Neuronal stem cell (in vitro differentiated cells): Measurements from ENCODE around the gene UCMA.
A peak's percentile ranks its signal among the peaks of the same experiment; 100 is the strongest.

Source experiments
- DNase-seq: peaks from one replicate; pipeline ENCODE4 v3.0.0-alpha.2; 2013; ENCODE audit warnings: low spot score
- H2AFZ ChIP-seq: one replicate; pipeline ENCODE4 v1.6.1; 2013; ENCODE audit warnings: mild to moderate bottlenecking, low read length, inconsistent platforms
- H2AK5ac ChIP-seq: 2 replicates; pipeline ENCODE4 v1.6.1; 2013; ENCODE audit warnings: low read depth, mild to moderate bottlenecking, inconsistent platforms, low read length, moderate library complexity, mixed read lengths
- H2BK120ac ChIP-seq: 2 replicates; pipeline ENCODE4 v1.6.1; 2013; ENCODE audit warnings: low read depth, mild to moderate bottlenecking, inconsistent platforms, low read length, moderate library complexity, mixed read lengths
- H2BK12ac ChIP-seq: one replicate; pipeline ENCODE4 v1.6.1; 2013; ENCODE audit warnings: low read length, inconsistent platforms
- H2BK15ac ChIP-seq: 2 replicates; pipeline ENCODE4 v1.6.1; 2013; ENCODE audit warnings: mild to moderate bottlenecking, low read length, inconsistent platforms, mixed read lengths
- H2BK5ac ChIP-seq: one replicate; pipeline ENCODE4 v1.6.1; 2013; ENCODE audit warnings: inconsistent platforms, mild to moderate bottlenecking, low read length, moderate library complexity
- H3K14ac ChIP-seq: one replicate; pipeline ENCODE4 v1.6.1; 2013; ENCODE audit warnings: low read length, inconsistent platforms
- H3K18ac ChIP-seq: 2 replicates; pipeline ENCODE4 v1.6.1; 2013; ENCODE audit warnings: low read length, inconsistent platforms
- H3K23ac ChIP-seq: 2 replicates; pipeline ENCODE4 v1.6.1; 2013; ENCODE audit warnings: low read depth, mild to moderate bottlenecking, mixed read lengths, low read length, inconsistent platforms; ENCODE audit not compliant: poor library complexity
- H3K27ac ChIP-seq: replicated peaks from 3 replicates; pipeline ENCODE4 v1.5.1; 2013; ENCODE audit warnings: low read length, inconsistent platforms
- H3K27me3 ChIP-seq, 3 experiments: 2 replicates each; pipeline ENCODE4 v1.6.1; 2013; ENCODE audit warnings: low read length in 3 of 3, mild to moderate bottlenecking in 2 of 3, inconsistent platforms in 1 of 3, low read depth in 1 of 3, mixed read lengths in 1 of 3, moderate library complexity in 1 of 3; ENCODE audit not compliant: control insufficient read depth in 3 of 3, insufficient read depth in 3 of 3
- H3K36me3 ChIP-seq, 2 donors: replicated peaks in 1 of 2; 2 replicates each; pipeline ENCODE4 v1.6.1; 2013; ENCODE audit warnings: low read length in 2 of 2; ENCODE audit not compliant: control insufficient read depth in 2 of 2, insufficient read depth in 2 of 2
- H3K4ac ChIP-seq: 2 replicates; pipeline ENCODE4 v1.6.1; 2013; ENCODE audit warnings: inconsistent platforms, mild to moderate bottlenecking, low read length, moderate library complexity
- H3K4me1 ChIP-seq, 2 donors: 1 replicate in 1 of 2; 2 replicates in 1 of 2; pipeline ENCODE4 v1.6.1; 2013; ENCODE audit warnings: low read length in 2 of 2, low read depth in 1 of 2; ENCODE audit not compliant: control insufficient read depth in 2 of 2, insufficient read depth in 1 of 2
- H3K4me2 ChIP-seq: one replicate; pipeline ENCODE4 v1.6.1; 2013; ENCODE audit warnings: mild to moderate bottlenecking, low read length, inconsistent platforms; ENCODE audit not compliant: insufficient read depth, poor library complexity, severe bottlenecking
- H3K4me3 ChIP-seq, 2 donors: 2 replicates each; pipeline ENCODE4 v1.5.1; 2013; ENCODE audit warnings: low read length in 2 of 2, mild to moderate bottlenecking in 2 of 2, inconsistent platforms in 1 of 2, moderate library complexity in 1 of 2
- H3K79me1 ChIP-seq: one replicate; pipeline ENCODE4 v1.6.1; 2013; ENCODE audit warnings: low read depth, mild to moderate bottlenecking, inconsistent platforms, low read length, moderate library complexity
- H3K9ac ChIP-seq: one replicate; pipeline ENCODE4 v1.6.1; 2013; ENCODE audit warnings: mild to moderate bottlenecking, low read depth, low read length, inconsistent platforms; ENCODE audit not compliant: poor library complexity
- H3K9me3 ChIP-seq, 2 donors: replicated peaks in 1 of 2; 2 replicates each; pipeline versions ENCODE3 to v1.6.1; 2013; ENCODE audit warnings: low read length in 2 of 2, mild to moderate bottlenecking in 2 of 2, inconsistent platforms in 1 of 2, low read depth in 1 of 2, mixed read lengths in 1 of 2, moderate library complexity in 1 of 2; ENCODE audit not compliant: control insufficient read depth in 2 of 2, insufficient read depth in 1 of 2
- H4K8ac ChIP-seq: one replicate; pipeline ENCODE4 v1.6.1; 2013; ENCODE audit warnings: low read depth, mild to moderate bottlenecking, inconsistent platforms, low read length, moderate library complexity
- H4K91ac ChIP-seq: one replicate; pipeline ENCODE4 v1.6.1; 2013; ENCODE audit warnings: low read length, low read depth, mild to moderate bottlenecking, inconsistent platforms; ENCODE audit not compliant: poor library complexity
- WGBS, 2 donors: extraction: QIAGEN DNeasy Blood & Tissue Kit; methylation state at CpG; one replicate each; pipeline ENCODE4 v1.1.7; 2013; ENCODE audit warnings: missing lambda C conversion rate in 2 of 2, mixed read lengths in 1 of 2; ENCODE audit not compliant: insufficient read length in 2 of 2, insufficient replicate concordance in 1 of 2; ENCODE audit errors: extremely low coverage in 2 of 2; 5-methylcytosine and 5-hydroxymethylcytosine counted together

UCMA gene

GRCh38 chr10:13231190-13231589 is 3.0 kb downstream of the UCMA start:
- H2BK12ac ChIP-seq: no peak overlapping the region
- DNase-seq: no peak
- no peaks in the 10 kb centered on the region for H3K79me1 ChIP-seq
- no CpG with 5 or more reads among the region's 9 CpGs for WGBS, 2 donors
- H3K4me3 ChIP-seq: peak overlapping the region in 1 of 2 donors; percentile 49
- no peak overlapping the region for H2BK5ac ChIP-seq
- H3K14ac ChIP-seq: no peak overlapping the region
- no peak overlapping the region for H2AFZ ChIP-seq
- no peak overlapping the region for H3K4ac ChIP-seq
- no peaks in the 10 kb centered on the region for H3K36me3 ChIP-seq
- no peak overlapping the region for H2AK5ac ChIP-seq
- no peak overlapping the region for H3K27ac ChIP-seq
- no peak overlapping the region for H3K23ac ChIP-seq
- H3K9me3 ChIP-seq: no peaks in the 10 kb centered on the region
- no peak overlapping the region for H3K18ac ChIP-seq
- H3K4me1 ChIP-seq: no peaks in the 10 kb centered on the region
- no peak overlapping the region for H2BK15ac ChIP-seq
- H2BK120ac ChIP-seq: no peak overlapping the region
- no peak overlapping the region for H3K4me2 ChIP-seq
- H3K9ac ChIP-seq: no peak overlapping the region
- peaks cover 0 to 5% (median 0%) of the 10 kb centered on the region in 3 experiments for H3K27me3 ChIP-seq
- H4K8ac ChIP-seq: no peak overlapping the region
- no peak overlapping the region for H4K91ac ChIP-seq

DNA sequence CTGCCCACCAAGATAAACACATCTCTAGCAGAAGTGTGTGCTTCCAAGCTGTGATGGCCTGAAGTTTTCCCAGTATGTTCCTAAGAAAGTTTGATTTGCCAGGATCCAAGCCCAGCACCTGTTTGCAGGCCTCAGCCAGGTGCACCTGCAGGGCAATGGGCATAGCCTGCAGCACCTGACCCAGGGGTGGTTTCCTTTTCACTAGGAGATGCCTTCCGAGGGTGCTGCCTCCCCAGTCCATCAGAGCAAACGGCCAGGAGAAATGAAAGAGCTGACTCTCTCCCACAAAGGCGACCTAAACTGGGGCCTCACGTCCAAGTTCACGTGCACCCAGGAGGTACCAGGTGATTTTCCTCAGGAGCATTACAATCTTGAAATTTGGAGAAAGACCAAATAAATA is 7.1 kb downstream of the UCMA start:
- peaks cover 0 to 2% (median 0%) of the 10 kb centered on the region in 3 experiments for H3K27me3 ChIP-seq
- H2AK5ac ChIP-seq: no peak overlapping the region
- no peaks in the 10 kb centered on the region for H3K36me3 ChIP-seq
- DNase-seq: no peak
- H3K18ac ChIP-seq: no peak overlapping the region
- H3K4ac ChIP-seq: no peak overlapping the region
- H2AFZ ChIP-seq: no peak overlapping the region
- H2BK15ac ChIP-seq: no peak overlapping the region
- no peak overlapping the region for H3K4me2 ChIP-seq
- H3K79me1 ChIP-seq: no peaks in the 10 kb centered on the region
- H2BK120ac ChIP-seq: no peak overlapping the region
- H3K27ac ChIP-seq: no peak overlapping the region
- H3K14ac ChIP-seq: no peak overlapping the region
- H2BK5ac ChIP-seq: no peak overlapping the region
- no peak overlapping the region for H4K91ac ChIP-seq
- H2BK12ac ChIP-seq: no peak overlapping the region
- H3K23ac ChIP-seq: no peak overlapping the region
- no peaks in the 10 kb centered on the region for H3K4me1 ChIP-seq
- no peak overlapping the region for H3K9ac ChIP-seq
- no peak overlapping the region for H4K8ac ChIP-seq
- no peak overlapping the region for H3K4me3 ChIP-seq
- H3K9me3 ChIP-seq: no peaks in the 10 kb centered on the region
- WGBS, 2 donors: no CpG with 5 or more reads among the region's 5 CpGs

DNA sequence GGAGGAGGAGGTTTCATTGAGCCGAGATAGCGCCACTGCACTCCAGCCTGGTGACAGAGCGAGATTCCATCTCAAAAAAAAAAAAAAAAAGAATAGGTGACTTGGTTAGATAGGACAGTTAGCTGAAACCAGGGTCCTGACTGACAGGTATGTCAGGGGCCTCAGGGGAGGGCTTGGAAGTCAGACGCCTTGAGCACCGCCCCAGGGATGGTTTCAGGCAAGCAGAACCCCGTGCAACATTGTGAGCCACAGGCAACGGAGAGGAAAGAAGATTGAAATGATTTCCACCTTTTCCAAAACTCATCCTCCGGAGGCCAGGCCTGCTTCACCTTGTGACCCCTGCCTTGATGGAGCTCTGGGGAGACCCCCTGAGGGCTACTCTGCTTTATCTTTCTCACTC is 8.6 kb downstream of the UCMA start:
- Histone ChIP-seq H4K8ac (no peak overlapping the region), H3K27ac (no peak overlapping the region)

GRCh38 chr10:13224210-13224995 is 9.8 kb downstream of the UCMA start:
- H3K14ac ChIP-seq: no peak overlapping the region
- H3K9me3 ChIP-seq: no peaks in the 10 kb centered on the region
- no peak overlapping the region for H2BK15ac ChIP-seq
- H3K9ac ChIP-seq: no peak overlapping the region
- H3K4me1 ChIP-seq: peaks cover 0 to 3% of the 10 kb centered on the region in 2 donors
- H3K18ac ChIP-seq: no peak overlapping the region
- no peak overlapping the region for H2BK12ac ChIP-seq
- H3K23ac ChIP-seq: no peak overlapping the region
- H3K27ac ChIP-seq: no peak overlapping the region
- no peak overlapping the region for H2AFZ ChIP-seq
- H4K8ac ChIP-seq: no peak overlapping the region
- H3K4ac ChIP-seq: no peak overlapping the region
- WGBS, 2 donors: 100% methylated on average over 1 of the region's 11 CpGs; no CpG with 5 or more reads in 1 of the 2 donors
- H3K4me2 ChIP-seq: no peak overlapping the region
- H3K27me3 ChIP-seq: peaks cover 0 to 2% (median 0%) of the 10 kb centered on the region in 3 experiments
- H3K36me3 ChIP-seq: no peaks in the 10 kb centered on the region
- no peak overlapping the region for H3K4me3 ChIP-seq
- no peak overlapping the region for H4K91ac ChIP-seq
- H2BK5ac ChIP-seq: no peak overlapping the region
- no peak overlapping the region for H2AK5ac ChIP-seq
- DNase-seq: no peak
- no peaks in the 10 kb centered on the region for H3K79me1 ChIP-seq
- no peak overlapping the region for H2BK120ac ChIP-seq

More for the DNA sequence above, 8.6 kb downstream of the UCMA start:
- H3K4me1 ChIP-seq: no peaks in the 10 kb centered on the region
- no peak overlapping the region for H2BK12ac ChIP-seq
- H3K4me2 ChIP-seq: no peak overlapping the region
- H3K18ac ChIP-seq: no peak overlapping the region
- H2BK5ac ChIP-seq: no peak overlapping the region
- no peak overlapping the region for H3K23ac ChIP-seq
- WGBS, 2 donors: no CpG with 5 or more reads among the region's 8 CpGs
- H3K9ac ChIP-seq: no peak overlapping the region
- peaks cover 0 to 2% (median 0%) of the 10 kb centered on the region in 3 experiments for H3K27me3 ChIP-seq
- no peak overlapping the region for H2BK15ac ChIP-seq
- no peak overlapping the region for H3K4me3 ChIP-seq
- H3K4ac ChIP-seq: no peak overlapping the region
- no peaks in the 10 kb centered on the region for H3K79me1 ChIP-seq
- DNase-seq: no peak
- no peak overlapping the region for H2AK5ac ChIP-seq
- H2BK120ac ChIP-seq: no peak overlapping the region
- H4K91ac ChIP-seq: no peak overlapping the region
- H3K9me3 ChIP-seq: no peaks in the 10 kb centered on the region
- no peak overlapping the region for H2AFZ ChIP-seq
- H3K36me3 ChIP-seq: no peaks in the 10 kb centered on the region
- H3K14ac ChIP-seq: no peak overlapping the region
